ENCODE data around the gene HECW1. TPM values are rescaled to one million over a fixed set of nuclear protein-coding genes. Genes with fewer than 3 reads are reported as not detected.

Gene HECW1
- total and polyA plus RNA-seq, 2 of the 8 experiments (the other 6 are each of a cell fraction or from before 2014, with no cell fraction given): 2.9 to 12.7 TPM

- no peak for TF ChIP-seq EGR1 (IDR thresholded peaks at IDR 0.05; ENCODE audit: borderline replicate concordance, low read depth, low read length)
Observed at GRCh38 chr7:43602256-43602655, 489.8 kb downstream of the HECW1 start (continued).

Measured in H1 (cell line).